GM21825 (cell line): Measurements from ENCODE around the gene CSN1S1.

Experiments used
- ATAC-seq: cut with Tn5 transposase; IDR thresholded peaks from one replicate; pipeline ENCODE4 v1.9.1; 2021; ENCODE audit warnings: mild to moderate bottlenecking, moderate library complexity; ENCODE audit not compliant: unreplicated experiment

The CSN1S1 gene

GRCh38 chr4:69986663-69987062 lies 55.8 kb downstream of the CSN1S1 start:
- no peak for ATAC-seq

GRCh38 chr4:69991016-69991415 lies 60.1 kb downstream of the CSN1S1 start:
- no peak for ATAC-seq

- ATAC-seq, result no peak
Measured at GRCh38 chr4:69994782-69995181, 63.9 kb downstream of the CSN1S1 start.

GRCh38 chr4:69995526-69996016 lies 64.7 kb downstream of the CSN1S1 start, which contains the start of gene STATH:
TSS of gene STATH (plus strand) at chr4:69995966. CDS start at chr4:69998438, 2,472 bp downstream.
- ATAC-seq, result no peak
